Naive B cell (primary cell): Measurements from ENCODE around the gene RPAIN. TPM values are rescaled to one million over a fixed set of nuclear protein-coding genes. Genes with fewer than 3 reads are reported as not detected.

ENCODE experiments used
- ATAC-seq, 2 donors: fragments of 150-1000 bp; cut with Tn5 transposase; 2 replicates each; pipeline ENCODE4 v1.10.0; 2021; ENCODE audit warnings: low read depth in 2 of 2, mild to moderate bottlenecking in 2 of 2, moderate library complexity in 2 of 2
- DNase-seq: peaks from one replicate; pipeline ENCODE4 v3.0.0; 2022
- H3K27ac Mint-ChIP-seq, 6 donors: one replicate each; pipeline ENCODE4 v1.8.0; 2020 to 2022; ENCODE audit warnings: mild to moderate bottlenecking in 6 of 6, mixed read lengths in 6 of 6, moderate library complexity in 5 of 6, inconsistent platforms in 2 of 6
- H3K27me3 Mint-ChIP-seq, 3 donors: one replicate each; pipeline ENCODE4 v1.8.0; 2021 to 2022; ENCODE audit warnings: mixed read lengths in 3 of 3, mild to moderate bottlenecking in 1 of 3
- H3K36me3 Mint-ChIP-seq, 2 donors: one replicate each; pipeline ENCODE4 v1.8.0; 2020 to 2022; ENCODE audit warnings: mixed read lengths in 2 of 2, inconsistent platforms in 1 of 2, mild to moderate bottlenecking in 1 of 2
- H3K4me1 Mint-ChIP-seq, 3 donors: one replicate each; pipeline ENCODE4 v1.8.0; 2020 to 2022; ENCODE audit warnings: mixed read lengths in 3 of 3, inconsistent platforms in 1 of 3, mild to moderate bottlenecking in 1 of 3, moderate library complexity in 1 of 3
- H3K4me3 Mint-ChIP-seq, 8 donors: one replicate each; pipeline ENCODE4 v1.8.0; 2020 to 2022; ENCODE audit warnings: mild to moderate bottlenecking in 8 of 8, mixed read lengths in 8 of 8, moderate library complexity in 8 of 8, inconsistent platforms in 2 of 8
- H3K9me3 Mint-ChIP-seq, 7 donors: one replicate each; pipeline ENCODE4 v1.8.0; 2020 to 2022; ENCODE audit warnings: mixed read lengths in 7 of 7, mild to moderate bottlenecking in 5 of 7, inconsistent platforms in 2 of 7, moderate library complexity in 1 of 7
- polyA plus RNA-seq, 6 donors: library from polyadenylated mRNA; unstranded; fragments of 300-500 nt; fragmentation: Illumina TruSeq; gene quantifications; one replicate each; pipeline ENCODE4 v1.2.3, GENCODE V29; 2021; ENCODE audit warnings: low read depth in 6 of 6

Gene RPAIN, protein sequence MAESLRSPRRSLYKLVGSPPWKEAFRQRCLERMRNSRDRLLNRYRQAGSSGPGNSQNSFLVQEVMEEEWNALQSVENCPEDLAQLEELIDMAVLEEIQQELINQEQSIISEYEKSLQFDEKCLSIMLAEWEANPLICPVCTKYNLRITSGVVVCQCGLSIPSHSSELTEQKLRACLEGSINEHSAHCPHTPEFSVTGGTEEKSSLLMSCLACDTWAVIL
- polyA plus RNA-seq: 10 to 100 TPM; 41.4 to 58.7 (median 50.5) TPM

DNA sequence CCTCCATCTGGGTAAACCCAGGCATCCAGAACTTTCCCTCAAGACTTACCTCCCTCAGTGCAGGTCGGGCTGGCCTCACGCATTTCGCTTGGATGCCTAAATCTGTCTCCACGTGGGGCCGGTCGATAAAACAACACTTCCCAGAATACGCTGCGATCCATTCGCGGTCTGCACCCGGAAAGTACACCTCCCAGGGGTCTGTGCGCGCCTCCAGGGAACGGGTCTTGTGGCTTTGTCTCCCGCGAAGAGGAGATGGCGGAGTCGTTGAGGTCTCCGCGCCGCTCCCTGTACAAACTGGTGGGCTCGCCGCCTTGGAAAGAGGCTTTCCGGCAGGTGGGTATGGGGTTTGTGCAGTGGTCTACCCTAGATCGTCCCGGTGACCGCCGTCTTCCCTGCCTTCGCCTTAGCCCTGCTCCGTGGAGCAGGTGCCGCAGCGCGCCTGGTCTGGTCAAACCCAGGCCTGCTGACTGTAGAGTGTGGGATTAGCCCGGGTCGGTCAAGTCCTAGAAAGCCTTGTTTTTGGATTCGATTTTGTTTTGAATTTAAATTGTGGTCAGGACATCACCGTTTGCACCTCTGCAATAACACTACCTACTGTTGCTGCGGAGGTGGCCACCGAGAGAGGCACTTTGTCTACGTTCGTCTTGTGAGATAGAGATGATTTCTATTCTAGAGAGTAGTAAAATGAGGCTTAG is at the start of gene RPAIN:
RPAIN (plus strand) TSS at position 224 of the 695 bp plus-strand sequence; CDS start at position 253, 29 bp downstream.
- Mint-ChIP-seq H3K9me3 (no peaks in the 10 kb centered on the region), H3K4me3 (peak within 1 kb of the TSS; percentile 88 to 100 (median 100)), H3K4me1 (peaks cover 24 to 56% (median 27%) of the 10 kb centered on the region in 3 donors), H3K27ac (peak within 1 kb of the TSS; percentile 97 to 100 (median 100)), H3K36me3 (peaks cover 0 to 6% of the 10 kb centered on the region in 2 donors), H3K27me3 (no peaks in the 10 kb centered on the region)
- ATAC-seq: peak; percentile 57 to 62
- DNase-seq: no peak

DNA sequence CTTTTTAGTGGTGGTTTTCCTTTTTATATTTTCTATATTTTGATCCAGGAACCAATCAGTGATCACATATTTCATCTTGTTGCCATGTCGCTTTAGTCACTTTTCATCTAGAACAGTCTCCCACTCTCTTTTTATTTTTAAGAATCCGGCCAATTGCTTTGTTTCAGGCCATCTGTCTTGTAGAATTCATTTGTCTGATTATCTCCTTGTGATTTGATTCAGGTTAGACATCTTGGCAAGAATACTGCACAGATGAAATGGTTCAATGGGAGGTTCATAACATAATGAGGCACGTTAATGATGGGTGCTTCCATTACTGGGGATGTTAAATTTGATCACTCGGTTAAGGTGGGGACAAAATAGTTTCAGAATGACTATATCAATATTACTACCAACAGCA is 49.6 kb upstream of the RPAIN start:
- peaks cover 20 to 22% of the 10 kb centered on the region in 2 donors for H3K36me3 Mint-ChIP-seq
- no peak overlapping the region for H3K4me3 Mint-ChIP-seq
- peaks cover 0 to 3% (median 0%) of the 10 kb centered on the region in 3 donors for H3K4me1 Mint-ChIP-seq
- no peak for ATAC-seq
- no peaks in the 10 kb centered on the region for H3K9me3 Mint-ChIP-seq
- no peaks in the 10 kb centered on the region for H3K27me3 Mint-ChIP-seq
- peak overlapping the region in 2 of 6 donors; percentile 2 to 14 for H3K27ac Mint-ChIP-seq
- DNase-seq: no peak

DNA sequence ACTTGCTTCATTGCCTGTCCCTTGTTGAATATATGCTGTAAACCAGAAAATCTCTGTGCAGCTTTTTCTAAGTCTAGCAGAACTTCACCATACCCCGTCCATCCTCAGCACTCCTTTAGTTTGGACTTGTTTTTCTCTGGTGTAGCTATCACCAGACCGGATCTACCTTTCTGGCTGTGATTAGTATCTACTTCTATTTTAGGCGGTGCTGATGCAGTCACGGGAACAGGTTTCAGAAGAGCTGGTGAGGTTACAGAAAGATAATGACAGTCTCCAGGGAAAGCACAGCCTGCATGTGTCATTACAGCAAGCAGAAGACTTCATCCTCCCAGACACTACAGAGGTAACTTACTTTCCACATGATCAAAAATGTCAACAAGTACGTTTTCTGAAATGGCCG is 46.9 kb upstream of the RPAIN start:
- H3K4me1 Mint-ChIP-seq: no peaks in the 10 kb centered on the region
- peak overlapping the region in 1 of 8 donors; percentile 30 for H3K4me3 Mint-ChIP-seq
- peak in 1 of 2 donors; percentile 61 for ATAC-seq
- H3K27ac Mint-ChIP-seq: peak overlapping the region in 3 of 6 donors; percentile 10 to 77 (median 26)
- peaks cover 16 to 19% of the 10 kb centered on the region in 2 donors for H3K36me3 Mint-ChIP-seq
- no peaks in the 10 kb centered on the region for H3K27me3 Mint-ChIP-seq
- no peak for DNase-seq
- no peaks in the 10 kb centered on the region for H3K9me3 Mint-ChIP-seq

DNA sequence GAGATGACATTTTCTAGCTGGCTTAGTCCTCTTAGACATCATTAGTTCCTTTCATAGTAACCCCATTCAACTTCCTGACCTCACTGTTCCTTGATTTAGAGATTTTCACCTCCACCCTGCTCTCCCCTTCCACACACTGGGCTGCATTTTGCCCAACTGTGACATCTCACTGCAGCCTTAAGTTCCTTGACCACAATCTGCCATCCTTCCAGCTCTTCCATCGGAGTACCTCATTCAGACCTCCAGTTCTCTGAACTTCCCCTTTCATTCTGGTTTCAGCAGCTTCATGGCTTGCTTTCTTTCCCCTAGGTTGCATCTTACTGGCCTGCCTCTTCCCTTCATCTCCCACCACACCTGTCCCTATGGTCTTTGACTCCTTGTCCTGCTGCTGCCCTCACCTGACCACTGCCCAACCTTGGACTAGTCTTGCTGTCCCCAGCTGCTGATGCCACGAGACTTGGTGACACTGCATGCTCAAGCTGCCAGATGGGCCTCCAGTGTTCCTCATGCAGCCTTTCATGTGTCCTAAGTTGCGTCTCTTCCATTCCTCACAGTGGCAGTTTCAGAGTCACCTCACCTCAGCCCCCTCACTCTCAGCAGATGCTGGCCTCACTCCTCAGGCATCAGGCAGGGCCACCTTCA is 41.3 kb upstream of the RPAIN start:
- Mint-ChIP-seq H3K27me3 (no peaks in the 10 kb centered on the region), H3K9me3 (peaks cover 0 to 2% (median 0%) of the 10 kb centered on the region in 7 donors), H3K36me3 (peaks cover 44 to 50% of the 10 kb centered on the region in 2 donors), H3K4me3 (peak overlapping the region in 2 of 8 donors; percentile 21 to 77), H3K4me1 (peaks cover 6 to 18% (median 10%) of the 10 kb centered on the region in 3 donors), H3K27ac (peak overlapping the region in 5 of 6 donors; percentile 74 to 96 (median 85))
- ATAC-seq: no peak
- DNase-seq: no peak

DNA sequence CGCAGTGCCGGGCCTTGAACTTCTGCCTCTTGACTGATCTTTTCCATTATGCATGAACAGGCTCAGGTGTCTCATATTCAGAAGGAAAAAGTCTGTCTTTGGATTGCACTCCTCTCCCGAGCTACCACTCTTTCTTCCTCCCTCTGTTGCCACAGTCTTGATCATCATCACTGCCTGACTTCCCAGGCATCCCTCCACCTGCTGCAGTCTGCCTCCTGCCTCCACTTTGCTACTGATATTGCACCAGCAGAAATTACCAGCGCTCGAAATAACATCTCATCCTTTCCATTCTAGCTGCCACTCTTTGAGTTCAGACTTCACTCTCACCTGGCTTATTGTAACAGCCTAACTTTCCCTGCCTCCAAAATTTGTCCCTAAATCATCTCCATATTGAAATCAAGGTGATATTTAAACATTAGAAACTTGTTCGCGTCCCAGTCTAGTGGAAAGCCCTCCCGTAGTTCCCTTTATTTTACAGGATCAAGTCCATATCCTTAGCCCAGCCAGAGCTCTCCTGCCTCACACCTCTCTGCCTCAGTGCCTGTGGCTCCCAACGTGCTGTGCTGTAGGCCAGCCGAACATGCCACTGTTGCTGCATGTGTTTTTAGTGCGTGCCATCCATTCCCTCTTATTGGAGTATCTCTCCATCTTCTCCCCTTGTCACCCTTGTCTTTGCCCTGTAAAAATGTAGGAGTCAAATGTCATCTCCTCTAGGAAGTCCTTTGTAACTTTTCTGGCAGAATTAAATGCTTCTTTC is 40.5 kb upstream of the RPAIN start:
- Mint-ChIP-seq H3K4me3 (peak overlapping the region in 5 of 8 donors; percentile 0 to 77 (median 21)), H3K9me3 (peaks cover 0 to 2% (median 0%) of the 10 kb centered on the region in 7 donors), H3K27me3 (no peaks in the 10 kb centered on the region), H3K4me1 (peaks cover 6 to 18% (median 10%) of the 10 kb centered on the region in 3 donors), H3K27ac (peak overlapping the region; percentile 69 to 96 (median 80)), H3K36me3 (peaks cover 41 to 51% of the 10 kb centered on the region in 2 donors)
- no peak for ATAC-seq
- DNase-seq: no peak

DNA sequence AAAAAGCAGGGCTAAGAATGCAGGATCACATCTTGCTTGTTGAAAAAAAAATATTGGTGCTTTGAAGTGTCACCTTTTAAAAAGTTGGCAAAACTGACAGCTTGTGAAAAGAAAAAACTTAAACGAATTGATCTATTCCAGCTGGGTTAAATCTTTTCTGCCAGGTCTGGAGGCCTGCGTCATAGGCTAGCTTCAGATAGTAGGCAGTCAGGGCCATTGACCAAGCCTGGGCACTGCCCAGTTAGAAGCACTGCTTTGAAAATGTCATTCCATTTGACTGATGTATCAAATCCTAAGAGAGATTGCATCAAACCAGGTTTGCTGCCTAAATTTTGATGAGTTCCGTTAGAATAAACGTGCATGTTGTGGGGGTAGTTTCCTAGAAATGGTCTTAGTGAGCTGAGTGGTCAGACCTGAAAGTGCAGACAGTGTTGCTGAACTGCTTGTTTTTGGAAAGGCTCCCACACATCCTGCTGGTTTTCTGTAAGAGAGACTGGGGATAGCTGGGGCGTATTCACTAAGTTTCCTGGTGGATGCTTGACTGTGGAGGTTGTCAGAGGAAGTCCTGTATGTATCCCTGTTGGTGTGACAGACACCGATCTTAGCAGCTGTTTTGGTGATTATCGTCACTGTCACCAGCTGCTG is 39.4 kb upstream of the RPAIN start:
- H3K27ac Mint-ChIP-seq: peak overlapping the region in 4 of 6 donors; percentile 56 to 83 (median 67)
- no peak for DNase-seq
- peaks cover 41 to 51% of the 10 kb centered on the region in 2 donors for H3K36me3 Mint-ChIP-seq

DNA sequence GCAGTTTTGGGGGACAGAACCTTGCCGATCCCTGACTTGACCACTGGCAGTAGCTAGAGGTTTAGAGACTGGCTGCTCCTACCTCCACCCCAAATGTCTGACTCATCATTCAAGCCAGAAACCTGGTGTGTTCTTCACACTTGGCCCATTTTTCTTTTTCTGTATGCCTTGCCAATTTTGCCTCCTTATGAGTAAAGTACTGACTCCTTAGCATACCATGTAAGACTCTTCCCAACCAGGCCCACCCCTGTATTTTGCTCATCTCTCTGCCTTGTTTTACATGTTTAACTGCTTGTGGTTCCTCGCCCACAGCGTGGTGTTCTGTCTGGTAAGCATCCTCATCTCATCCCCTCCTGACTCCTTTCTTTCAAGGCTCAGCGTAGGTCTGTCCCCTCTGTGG is 38.4 kb upstream of the RPAIN start:
- Mint-ChIP-seq H3K36me3 (peaks cover 41 to 55% of the 10 kb centered on the region in 2 donors), H3K4me3 (no peak overlapping the region), H3K27me3 (no peaks in the 10 kb centered on the region), H3K9me3 (peaks cover 0 to 2% (median 0%) of the 10 kb centered on the region in 7 donors), H3K27ac (peak overlapping the region in 5 of 6 donors; percentile 60 to 93 (median 83)), H3K4me1 (peaks cover 6 to 18% (median 10%) of the 10 kb centered on the region in 3 donors)
- ATAC-seq: peak in 1 of 2 donors; percentile 9
- no peak for DNase-seq

More for the DNA sequence above, 39.4 kb upstream of the RPAIN start:
- peaks cover 0 to 2% (median 0%) of the 10 kb centered on the region in 7 donors for H3K9me3 Mint-ChIP-seq
- no peak for ATAC-seq
- H3K4me1 Mint-ChIP-seq: peaks cover 6 to 18% (median 10%) of the 10 kb centered on the region in 3 donors
- H3K4me3 Mint-ChIP-seq: peak overlapping the region in 1 of 8 donors; percentile 29
- H3K27me3 Mint-ChIP-seq: no peaks in the 10 kb centered on the region

DNA sequence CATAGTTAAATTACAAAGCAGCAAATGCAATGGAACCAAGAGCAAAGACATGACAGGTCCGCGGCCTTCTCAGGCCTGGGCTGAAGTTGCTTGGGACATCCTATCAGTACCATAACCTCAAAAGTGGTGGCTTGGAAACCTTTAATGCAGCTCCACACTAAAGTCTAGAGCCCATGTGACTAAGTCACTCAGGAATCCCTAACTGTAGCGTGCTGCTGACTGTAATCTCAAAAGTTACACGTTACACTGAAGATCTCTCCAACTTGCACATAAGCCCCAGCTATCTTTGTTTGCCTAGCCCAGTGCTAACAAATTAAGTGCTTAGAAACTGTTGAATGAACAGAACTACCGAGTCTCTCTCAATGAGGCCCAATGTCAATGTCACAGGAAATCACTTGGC is 28.3 kb upstream of the RPAIN start:
- peaks cover 0 to 2% (median 0%) of the 10 kb centered on the region in 7 donors for H3K9me3 Mint-ChIP-seq
- H3K27me3 Mint-ChIP-seq: no peaks in the 10 kb centered on the region
- no peak overlapping the region for H3K4me3 Mint-ChIP-seq
- DNase-seq (no peak), ATAC-seq (no peak)
- peak overlapping the region in 4 of 6 donors; percentile 26 to 81 (median 56) for H3K27ac Mint-ChIP-seq
- peaks cover 48 to 50% of the 10 kb centered on the region in 2 donors for H3K36me3 Mint-ChIP-seq
- H3K4me1 Mint-ChIP-seq: peaks cover 12 to 18% (median 13%) of the 10 kb centered on the region in 3 donors

DNA sequence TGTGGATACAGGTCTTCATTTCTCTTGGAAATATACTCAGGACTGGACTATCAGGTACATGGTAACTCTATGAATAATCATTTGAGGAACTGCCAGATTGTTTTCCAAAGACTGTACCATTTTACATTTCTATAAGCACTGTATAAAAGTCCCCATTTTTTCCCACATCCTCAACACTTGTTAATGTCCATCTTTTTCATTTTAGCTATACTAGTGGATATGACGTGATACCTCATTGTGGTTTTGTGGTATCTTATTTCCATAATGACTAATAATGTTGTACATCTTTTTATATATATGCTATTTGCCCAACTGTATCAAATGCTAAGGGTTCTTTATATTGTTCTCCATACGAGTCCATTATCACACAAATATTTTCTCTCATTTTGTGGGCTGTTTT is 23.4 kb upstream of the RPAIN start:
- Mint-ChIP-seq H3K36me3 (peaks cover 29 to 35% of the 10 kb centered on the region in 2 donors), H3K27ac (peak overlapping the region in 2 of 6 donors; percentile 28 to 76), H3K4me3 (no peak overlapping the region), H3K27me3 (no peaks in the 10 kb centered on the region), H3K4me1 (peaks cover 2 to 13% (median 7%) of the 10 kb centered on the region in 3 donors), H3K9me3 (peaks cover 0 to 2% (median 0%) of the 10 kb centered on the region in 7 donors)
- ATAC-seq (no peak), DNase-seq (no peak)

DNA sequence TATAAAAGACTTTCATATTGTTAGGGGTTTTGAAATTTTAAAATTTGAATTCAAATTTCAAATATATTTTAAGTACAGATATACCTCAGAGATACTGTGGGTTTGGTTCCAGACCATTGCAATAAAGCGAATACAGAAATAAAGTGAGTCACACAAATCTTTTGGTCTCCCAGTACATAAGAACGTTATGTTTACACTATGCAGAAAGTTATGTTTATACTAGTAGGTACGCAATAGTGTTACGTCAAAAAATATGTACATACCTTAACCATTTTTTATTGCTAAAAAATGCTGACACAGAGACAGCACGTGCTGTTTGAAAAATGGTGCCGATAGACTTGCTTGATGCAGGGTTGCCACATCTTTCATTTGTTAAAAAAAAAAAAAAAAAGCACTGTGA is 20.2 kb upstream of the RPAIN start:
- Mint-ChIP-seq H3K27ac (no peak overlapping the region), H3K4me1 (peaks cover 0 to 5% (median 3%) of the 10 kb centered on the region in 3 donors), H3K27me3 (no peaks in the 10 kb centered on the region), H3K9me3 (no peaks in the 10 kb centered on the region), H3K36me3 (peaks cover 11 to 17% of the 10 kb centered on the region in 2 donors), H3K4me3 (no peak overlapping the region)
- ATAC-seq (no peak), DNase-seq (no peak)

DNA sequence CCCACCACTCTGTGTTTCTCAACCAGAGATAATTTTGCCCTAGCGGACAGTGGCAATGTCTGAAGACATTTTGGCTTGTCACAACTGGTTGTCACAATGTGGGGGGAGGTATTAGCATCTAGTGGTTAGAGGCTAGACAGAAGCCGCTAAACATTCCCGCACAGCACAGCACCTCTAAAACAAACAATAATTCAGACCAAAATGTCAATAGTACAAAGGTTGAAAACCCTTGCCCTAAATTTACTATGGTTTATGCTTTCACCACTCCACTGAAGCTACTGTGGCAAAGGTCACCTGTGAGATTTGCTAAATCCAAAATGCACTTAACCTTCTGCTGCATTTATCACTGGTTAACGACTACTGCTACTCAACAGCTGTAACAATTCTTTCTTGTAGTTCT is 14.6 kb upstream of the RPAIN start:
- no peak for DNase-seq
- peaks cover 13 to 18% of the 10 kb centered on the region in 2 donors for H3K36me3 Mint-ChIP-seq
- H3K27ac Mint-ChIP-seq: no peak overlapping the region
- H3K9me3 Mint-ChIP-seq: no peaks in the 10 kb centered on the region
- H3K4me3 Mint-ChIP-seq: no peak overlapping the region
- peaks cover 8 to 13% (median 8%) of the 10 kb centered on the region in 3 donors for H3K4me1 Mint-ChIP-seq
- H3K27me3 Mint-ChIP-seq: no peaks in the 10 kb centered on the region
- ATAC-seq: no peak

DNA sequence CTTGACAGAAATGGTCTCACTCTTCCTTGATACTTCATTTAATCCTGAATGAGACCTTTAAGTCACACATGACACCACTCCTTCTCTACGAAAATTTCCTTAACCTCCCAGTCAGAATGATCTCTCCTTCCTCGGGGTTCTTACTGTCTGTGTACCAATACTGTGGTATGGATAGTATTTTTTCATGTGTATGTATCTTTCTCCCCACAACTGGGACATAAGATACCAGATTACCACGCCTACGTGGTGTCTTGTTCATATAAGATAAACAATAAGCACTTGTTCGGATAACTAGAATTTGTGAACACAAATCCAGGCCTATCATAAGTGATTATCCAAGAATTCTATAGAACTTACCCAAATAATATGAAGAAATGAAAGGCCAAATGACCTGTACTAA is 11.8 kb upstream of the RPAIN start:
- ATAC-seq (no peak), DNase-seq (no peak)
- peaks cover 28 to 38% (median 29%) of the 10 kb centered on the region in 3 donors for H3K4me1 Mint-ChIP-seq
- no peaks in the 10 kb centered on the region for H3K9me3 Mint-ChIP-seq
- H3K36me3 Mint-ChIP-seq: peaks cover 27 to 33% of the 10 kb centered on the region in 2 donors
- H3K27ac Mint-ChIP-seq: no peak overlapping the region
- H3K27me3 Mint-ChIP-seq: no peaks in the 10 kb centered on the region
- H3K4me3 Mint-ChIP-seq: no peak overlapping the region
